ENCODE results near the gene C1orf21.

C1orf21 gene

GRCh38 chr1:184634296-184634695 is 247.5 kb downstream of the C1orf21 start:
- DNase-seq, result no peak

GRCh38 chr1:184635347-184635979 is 248.6 kb downstream of the C1orf21 start:
- DNase-seq, result no peak

GRCh38 chr1:184635980-184636431 is 249.2 kb downstream of the C1orf21 start:
- DNase-seq, result no peak

- DNase-seq, result no peak
Observed at GRCh38 chr1:184637664-184638240, 250.9 kb downstream of the C1orf21 start.

- DNase-seq, result no peak
Observed at GRCh38 chr1:184639205-184639604, 252.4 kb downstream of the C1orf21 start.

GRCh38 chr1:184640505-184640904 is 253.7 kb downstream of the C1orf21 start:
- no peak for DNase-seq

GRCh38 chr1:184641894-184642293 is 255.1 kb downstream of the C1orf21 start:
- DNase-seq, result peak; percentile 45

GRCh38 chr1:184643661-184644060 is 256.8 kb downstream of the C1orf21 start:
- no peak for DNase-seq

- DNase-seq, result no peak
Observed at GRCh38 chr1:184644771-184645170, 257.9 kb downstream of the C1orf21 start.

- DNase-seq, result no peak
Observed at GRCh38 chr1:184646178-184646701, 259.4 kb downstream of the C1orf21 start.

- no peak for DNase-seq
Observed at GRCh38 chr1:184646824-184647223, 260.0 kb downstream of the C1orf21 start.

GRCh38 chr1:184647471-184647870 is 260.6 kb downstream of the C1orf21 start:
- no peak for DNase-seq

- DNase-seq, result no peak
Observed at GRCh38 chr1:184648160-184648855, 261.5 kb downstream of the C1orf21 start.

GRCh38 chr1:184648856-184649201 is 262.0 kb downstream of the C1orf21 start:
- no peak for DNase-seq

- no peak for DNase-seq
Observed at GRCh38 chr1:184649451-184649888, 262.6 kb downstream of the C1orf21 start.

- DNase-seq, result peak; percentile 9
Observed at GRCh38 chr1:184650177-184650866, 263.5 kb downstream of the C1orf21 start.

GRCh38 chr1:184655185-184655584 is 268.4 kb downstream of the C1orf21 start:
- DNase-seq, result no peak

GRCh38 chr1:184656221-184656620 is 269.4 kb downstream of the C1orf21 start:
- DNase-seq, result no peak

- DNase-seq, result no peak
Observed at GRCh38 chr1:184658055-184658454, 271.2 kb downstream of the C1orf21 start.

GRCh38 chr1:184660462-184661191 is 273.8 kb downstream of the C1orf21 start:
- no peak for DNase-seq

GRCh38 chr1:184661801-184662200 is 275.0 kb downstream of the C1orf21 start:
- no peak for DNase-seq

GRCh38 chr1:184664042-184664660 is 277.3 kb downstream of the C1orf21 start:
- peak; percentile 40 for DNase-seq

Measured in NCI-H69 (cell line).